SU-DHL-6 (cell line): ENCODE data around the gene ATP6V1C2.

Experiments
- EZH2phosphoT487 ChIP-seq: fragments of 200-600 bp; sonication (generic), shearing (Covaris generic); conservative IDR thresholded peaks from 2 replicates; pipeline ENCODE4 v1.6.1; 2018; ENCODE audit warnings: mild to moderate bottlenecking, antibody characterized with exemption, low read length, moderate library complexity, mixed read lengths
- TF ChIP-seq, protein P1 (sequence below): fragments of 200-600 bp; sonication (generic); IDR thresholded peaks from one replicate; pipeline ENCODE4 v1.5.1; 2017; ENCODE audit warnings: antibody characterized with exemption, mild to moderate bottlenecking, low read length, moderate library complexity; ENCODE audit not compliant: insufficient read depth, poor library complexity, severe bottlenecking

DNA sequence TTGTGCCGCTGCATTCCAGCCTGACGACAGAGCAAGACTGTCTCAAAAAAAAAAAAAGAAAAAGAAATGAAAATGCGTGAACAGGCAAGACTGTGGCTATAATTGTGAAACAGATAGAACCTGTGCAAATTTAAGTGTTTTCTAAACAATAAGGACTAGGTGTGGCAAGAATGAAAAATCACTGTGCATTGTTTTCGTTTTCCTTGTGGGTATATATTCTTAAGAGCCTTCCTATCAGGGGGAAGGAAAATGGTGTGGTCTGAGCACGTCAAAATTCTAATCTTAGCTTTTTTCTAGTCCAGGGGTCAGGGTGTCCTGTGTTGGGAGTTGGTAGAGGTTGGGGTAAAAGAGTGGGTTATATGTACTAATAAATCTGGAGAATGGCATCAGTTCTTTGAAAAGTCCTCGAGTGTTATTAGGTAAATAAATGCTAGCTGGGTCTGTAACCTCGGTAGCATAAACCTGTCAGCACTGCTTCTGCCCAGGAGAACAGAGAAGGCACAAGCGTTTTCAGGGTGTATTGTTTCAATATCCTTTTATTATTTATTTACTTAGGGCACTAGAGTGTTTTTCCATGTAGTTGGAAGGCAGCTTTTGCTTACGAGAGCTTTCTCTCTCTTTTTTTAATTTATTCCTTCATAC is 11.6 kb downstream of the ATP6V1C2 start:
- TF ChIP-seq, protein P1, sequence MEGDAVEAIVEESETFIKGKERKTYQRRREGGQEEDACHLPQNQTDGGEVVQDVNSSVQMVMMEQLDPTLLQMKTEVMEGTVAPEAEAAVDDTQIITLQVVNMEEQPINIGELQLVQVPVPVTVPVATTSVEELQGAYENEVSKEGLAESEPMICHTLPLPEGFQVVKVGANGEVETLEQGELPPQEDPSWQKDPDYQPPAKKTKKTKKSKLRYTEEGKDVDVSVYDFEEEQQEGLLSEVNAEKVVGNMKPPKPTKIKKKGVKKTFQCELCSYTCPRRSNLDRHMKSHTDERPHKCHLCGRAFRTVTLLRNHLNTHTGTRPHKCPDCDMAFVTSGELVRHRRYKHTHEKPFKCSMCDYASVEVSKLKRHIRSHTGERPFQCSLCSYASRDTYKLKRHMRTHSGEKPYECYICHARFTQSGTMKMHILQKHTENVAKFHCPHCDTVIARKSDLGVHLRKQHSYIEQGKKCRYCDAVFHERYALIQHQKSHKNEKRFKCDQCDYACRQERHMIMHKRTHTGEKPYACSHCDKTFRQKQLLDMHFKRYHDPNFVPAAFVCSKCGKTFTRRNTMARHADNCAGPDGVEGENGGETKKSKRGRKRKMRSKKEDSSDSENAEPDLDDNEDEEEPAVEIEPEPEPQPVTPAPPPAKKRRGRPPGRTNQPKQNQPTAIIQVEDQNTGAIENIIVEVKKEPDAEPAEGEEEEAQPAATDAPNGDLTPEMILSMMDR = no peak
- TF ChIP-seq EZH2phosphoT487 = no peak
